GM13976 (cell line): ENCODE data around the gene SCN1A.

Experiments
- DNase-seq: peaks from one replicate; pipeline ENCODE4 v3.0.0; 2012; ENCODE audit warnings: low spot score
- CTCF ChIP-seq: IDR thresholded peaks from 2 replicates; pipeline ENCODE4 v1.5.1; 2012; ENCODE audit warnings: borderline replicate concordance, mild to moderate bottlenecking; ENCODE audit not compliant: insufficient read depth; ENCODE audit errors: extremely low read depth, missing control alignments, control extremely low read depth
- in situ Hi-C: fragments of 300-500 bp; cut with MboI; formaldehyde crosslinking; loops from one replicate; pipeline ENCODE4 v1.12.0; 2022; ENCODE audit warnings: low sequenced_read_pairs, mixed read lengths, inconsistent platforms; ENCODE audit not compliant: unreplicated experiment

Gene SCN1A

GRCh38 chr2:166031054-166031453 is 96.8 kb downstream of the SCN1A start:
- in situ Hi-C loops, result no loop called here
- no peak for TF ChIP-seq CTCF
- DNase-seq, result no peak

GRCh38 chr2:166025313-166025712 is 102.5 kb downstream of the SCN1A start:
- no peak for TF ChIP-seq CTCF
- no peak for DNase-seq
- in situ Hi-C loops, result no loop called here

GRCh38 chr2:166017208-166017607 is 110.6 kb downstream of the SCN1A start:
- TF ChIP-seq CTCF, result no peak

GRCh38 chr2:166013878-166014277 is 113.9 kb downstream of the SCN1A start:
- DNase-seq, result no peak
- in situ Hi-C loops, result no loop called here
- TF ChIP-seq CTCF, result no peak

More at GRCh38 chr2:166017208-166017607, 110.6 kb downstream of the SCN1A start:
- no peak for DNase-seq
- in situ Hi-C loops, result no loop called here

GRCh38 chr2:166011660-166012059 is 116.2 kb downstream of the SCN1A start:
- in situ Hi-C loops, result no loop called here
- TF ChIP-seq CTCF, result no peak
- no peak for DNase-seq

- no peak for DNase-seq
- in situ Hi-C loops, result no loop called here
- TF ChIP-seq CTCF, result no peak
Observed at GRCh38 chr2:166000401-166000800, 127.4 kb downstream of the SCN1A start.

- TF ChIP-seq CTCF, result no peak
- in situ Hi-C loops, result no loop called here
- no peak for DNase-seq
Observed at GRCh38 chr2:165990846-165991245, 137.0 kb downstream of the SCN1A start.
